Daoy (cell line): ENCODE data around the gene GULP1. TPM values are rescaled to one million over a fixed set of nuclear protein-coding genes. Genes with fewer than 3 reads are reported as not detected.

Experiments used
- DNase-seq: peaks from one replicate; pipeline ENCODE4 v3.0.0-alpha.2; 2015; ENCODE audit warnings: low read depth
- total RNA-seq: library from RNA; depleted of rRNA; stranded (reverse); fragments of >200 nt; shearing (Covaris generic); gene quantifications from 2 replicates; pipeline ENCODE4 v1.2.3, GENCODE V29; 2014

Gene GULP1
- total RNA-seq, 1 experiment from 2014 or later: 13.4 TPM

GRCh38 chr2:188367164-188367563 is 75.5 kb downstream of the GULP1 start:
- DNase-seq: no peak

DNA sequence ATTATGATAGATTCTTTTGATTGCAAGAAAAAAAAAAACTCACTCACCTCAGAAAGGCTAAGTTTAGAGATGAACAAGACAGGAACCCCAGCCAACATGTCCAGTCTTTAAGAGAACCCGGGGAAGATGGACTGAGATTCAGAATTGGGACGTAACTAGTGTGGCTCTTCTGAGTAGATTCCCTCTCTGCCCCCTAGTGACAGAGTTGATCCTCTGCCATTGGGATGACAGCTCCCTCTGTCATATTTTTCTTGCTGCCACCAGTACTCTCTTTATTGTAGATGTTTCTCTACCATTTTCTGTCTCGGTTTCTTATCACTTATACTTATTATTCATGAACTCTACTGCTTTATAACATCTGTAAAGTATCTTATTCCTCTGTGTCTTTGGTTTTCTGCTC is 77.7 kb downstream of the GULP1 start:
- DNase-seq: peak; percentile 45

GRCh38 chr2:188378371-188378950 is 86.8 kb downstream of the GULP1 start:
- peak; percentile 29 for DNase-seq

GRCh38 chr2:188379748-188380147 is 88.1 kb downstream of the GULP1 start:
- no peak for DNase-seq

DNA sequence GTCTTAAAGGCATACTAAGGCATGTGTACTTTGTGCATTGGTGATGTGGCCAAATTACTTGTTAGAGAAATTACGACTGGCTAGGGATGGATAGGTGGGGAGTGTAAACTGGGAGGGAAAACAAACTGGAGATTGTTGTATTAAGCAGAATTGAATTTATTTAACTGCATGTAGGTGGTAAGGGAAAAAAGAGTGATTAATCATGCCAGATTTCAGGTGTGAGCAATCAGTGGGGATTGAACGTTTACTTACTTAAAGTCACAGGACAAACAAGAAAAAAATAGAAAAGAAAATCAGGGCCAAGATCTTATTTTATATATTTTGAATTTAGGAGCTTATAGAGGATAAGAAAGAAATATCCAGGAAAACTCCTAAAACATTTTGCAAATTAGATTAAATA is 88.6 kb downstream of the GULP1 start:
- no peak for DNase-seq

- DNase-seq: peak; percentile 19
Observed at GRCh38 chr2:188381614-188382013, 89.9 kb downstream of the GULP1 start.

- DNase-seq: no peak
Observed at GRCh38 chr2:188382107-188382506, 90.4 kb downstream of the GULP1 start.

DNA sequence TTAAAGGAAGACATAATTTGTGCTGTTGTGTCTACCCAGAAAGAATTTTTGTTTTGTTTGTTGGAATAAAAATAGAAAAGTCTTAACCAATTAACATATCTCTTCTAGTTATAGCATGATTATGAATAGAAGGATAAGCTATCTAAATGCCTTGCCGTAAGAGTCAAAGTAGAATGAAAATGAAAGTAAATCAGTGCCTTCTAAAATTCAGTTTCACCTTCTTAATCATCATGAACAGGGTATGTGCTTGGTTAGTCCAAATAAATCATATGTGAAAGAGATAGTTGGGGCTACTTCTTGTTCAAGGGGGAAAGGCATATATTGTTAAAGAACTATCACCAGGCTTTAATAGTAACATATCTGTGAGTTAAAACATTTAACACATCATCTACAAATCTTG is 91.5 kb downstream of the GULP1 start:
- no peak for DNase-seq

GRCh38 chr2:188385857-188386256 is 94.2 kb downstream of the GULP1 start:
- DNase-seq: no peak

GRCh38 chr2:188388831-188389230 is 97.2 kb downstream of the GULP1 start:
- DNase-seq: no peak

GRCh38 chr2:188391354-188391753 is 99.7 kb downstream of the GULP1 start:
- no peak for DNase-seq

- DNase-seq: no peak
Observed at GRCh38 chr2:188394931-188395472, 103.3 kb downstream of the GULP1 start.

- DNase-seq: no peak
Observed at GRCh38 chr2:188395903-188396689, 104.4 kb downstream of the GULP1 start.

GRCh38 chr2:188399159-188399558 is 107.5 kb downstream of the GULP1 start:
- peak; percentile 63 for DNase-seq

GRCh38 chr2:188403676-188404075 is 112.0 kb downstream of the GULP1 start:
- no peak for DNase-seq

- DNase-seq: peak; percentile 37
Observed at GRCh38 chr2:188404341-188405004, 112.8 kb downstream of the GULP1 start.

DNA sequence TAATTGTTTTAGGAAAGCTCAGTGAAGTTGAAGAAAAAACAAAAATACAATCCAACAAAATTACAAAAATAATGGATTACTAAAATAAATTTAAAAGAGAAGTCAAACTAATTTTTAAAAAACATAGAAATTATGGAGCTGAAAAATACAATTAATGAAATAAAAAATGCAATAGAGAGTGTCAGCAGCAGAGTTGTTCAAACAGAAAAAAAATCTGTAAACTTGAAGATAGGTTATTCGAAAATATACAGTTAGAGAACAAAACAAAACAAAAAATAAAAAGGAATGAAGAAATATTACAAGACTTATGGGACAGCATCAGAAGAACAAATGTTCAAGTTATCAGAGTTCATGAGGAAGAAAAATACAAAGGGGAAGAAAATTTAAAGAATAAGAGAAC is 114.7 kb downstream of the GULP1 start:
- no peak for DNase-seq

GRCh38 chr2:188410504-188411235 is 119.0 kb downstream of the GULP1 start:
- no peak for DNase-seq

GRCh38 chr2:188412190-188412589 is 120.5 kb downstream of the GULP1 start:
- DNase-seq: no peak

DNA sequence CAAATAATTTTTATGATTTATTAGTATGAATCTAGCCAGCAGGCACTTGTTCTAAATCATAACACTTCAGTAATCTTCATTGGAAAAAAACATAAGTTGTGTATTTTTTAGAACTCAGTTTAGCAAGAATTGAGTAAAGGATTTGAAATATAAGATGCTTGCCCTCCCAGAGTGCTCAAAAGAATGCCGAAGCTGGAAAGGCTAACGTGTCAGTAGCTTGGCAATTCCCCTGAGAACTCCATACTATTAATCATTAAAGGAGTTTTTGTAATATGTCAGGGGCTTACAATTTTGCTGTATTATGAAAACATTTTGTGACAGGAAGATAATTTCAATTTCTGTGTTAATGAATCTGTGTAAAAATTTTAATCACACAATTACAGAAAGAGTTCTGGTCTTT is 122.7 kb downstream of the GULP1 start:
- no peak for DNase-seq

- no peak for DNase-seq
Observed at GRCh38 chr2:188414869-188415753, 123.4 kb downstream of the GULP1 start.
